Measurements from ENCODE around the gene ARHGAP30. TPM values are rescaled to one million over a fixed set of nuclear protein-coding genes. Genes with fewer than 3 reads are reported as not detected.

Gene ARHGAP30
- total RNA-seq, 4 donors from 2014 or later: 6.1 to 14.1 (median 10.2) TPM

GRCh38 chr1:161001525-161001924 lies 68.2 kb downstream of the ARHGAP30 start:
- H3K36me3 ChIP-seq: peaks cover 0 to 27% (median 5%) of the 10 kb centered on the region in 3 donors
- H3K27ac ChIP-seq: no peak overlapping the region
- no peak overlapping the region for H3K4me3 ChIP-seq
- no peak for DNase-seq (ENCODE audit: low spot score in 2 of 2)
- H3K4me1 ChIP-seq: peaks cover 0 to 3% (median 0%) of the 10 kb centered on the region in 4 donors
- no peaks in the 10 kb centered on the region for H3K9me3 ChIP-seq
- no peak for TF ChIP-seq EP300 (IDR thresholded peaks at IDR 0.05)
- no peaks in the 10 kb centered on the region for H3K27me3 ChIP-seq
- WGBS, 2 donors: 60 to 76% methylated on average over 5 of the region's 5 CpGs

DNA sequence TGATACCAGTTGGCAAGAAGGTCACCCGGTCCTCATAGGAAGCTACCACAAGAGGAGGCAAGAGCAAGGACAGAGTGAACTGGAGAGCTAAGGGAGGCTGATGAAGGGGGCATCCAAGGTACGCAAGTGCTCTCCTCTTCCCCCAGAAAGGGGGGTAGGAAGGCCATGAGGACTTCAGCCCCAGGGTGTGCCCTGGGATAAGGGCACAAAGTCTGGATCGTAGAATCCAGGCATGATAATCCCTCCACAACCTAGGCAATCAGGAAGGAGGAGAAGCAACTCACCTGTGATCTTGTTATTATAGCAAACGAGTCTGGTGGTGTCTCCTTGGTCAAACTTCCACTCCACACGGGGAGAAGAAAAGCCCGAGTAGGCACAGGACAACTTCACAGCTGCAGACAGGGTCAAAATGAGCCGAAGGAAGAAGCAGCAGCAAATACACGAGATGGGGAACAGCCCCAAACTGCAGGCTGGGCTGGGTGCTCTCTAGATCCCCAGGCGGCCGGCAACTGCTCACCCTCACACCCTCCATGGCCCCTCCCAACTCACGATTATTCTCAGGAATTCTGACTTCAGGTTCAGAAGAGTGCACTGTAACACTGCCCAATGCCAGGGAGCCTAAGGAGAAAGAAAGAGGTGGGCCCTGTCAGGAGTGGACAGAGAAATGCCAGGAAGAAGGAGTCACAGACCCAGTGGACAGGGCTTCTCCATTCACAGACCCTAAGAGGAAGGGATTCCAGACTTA lies 68.8 kb downstream of the ARHGAP30 start:
- TF ChIP-seq EP300 (IDR thresholded peaks at IDR 0.05) (no peak), POLR2A (IDR thresholded peaks at IDR 0.05) (no peak)
- TF ChIP-seq, protein P1, sequence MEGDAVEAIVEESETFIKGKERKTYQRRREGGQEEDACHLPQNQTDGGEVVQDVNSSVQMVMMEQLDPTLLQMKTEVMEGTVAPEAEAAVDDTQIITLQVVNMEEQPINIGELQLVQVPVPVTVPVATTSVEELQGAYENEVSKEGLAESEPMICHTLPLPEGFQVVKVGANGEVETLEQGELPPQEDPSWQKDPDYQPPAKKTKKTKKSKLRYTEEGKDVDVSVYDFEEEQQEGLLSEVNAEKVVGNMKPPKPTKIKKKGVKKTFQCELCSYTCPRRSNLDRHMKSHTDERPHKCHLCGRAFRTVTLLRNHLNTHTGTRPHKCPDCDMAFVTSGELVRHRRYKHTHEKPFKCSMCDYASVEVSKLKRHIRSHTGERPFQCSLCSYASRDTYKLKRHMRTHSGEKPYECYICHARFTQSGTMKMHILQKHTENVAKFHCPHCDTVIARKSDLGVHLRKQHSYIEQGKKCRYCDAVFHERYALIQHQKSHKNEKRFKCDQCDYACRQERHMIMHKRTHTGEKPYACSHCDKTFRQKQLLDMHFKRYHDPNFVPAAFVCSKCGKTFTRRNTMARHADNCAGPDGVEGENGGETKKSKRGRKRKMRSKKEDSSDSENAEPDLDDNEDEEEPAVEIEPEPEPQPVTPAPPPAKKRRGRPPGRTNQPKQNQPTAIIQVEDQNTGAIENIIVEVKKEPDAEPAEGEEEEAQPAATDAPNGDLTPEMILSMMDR (IDR thresholded peaks at IDR 0.05): no peak
- H3K4me3 ChIP-seq: no peak overlapping the region
- H3K36me3 ChIP-seq: peaks cover 0 to 27% (median 5%) of the 10 kb centered on the region in 3 donors
- H3K9me3 ChIP-seq: no peaks in the 10 kb centered on the region
- peaks cover 0 to 3% (median 0%) of the 10 kb centered on the region in 4 donors for H3K4me1 ChIP-seq
- 85 to 86% methylated on average over 11 of the region's 11 CpGs for whole genome bisulfite sequencing, 2 donors
- H3K27me3 ChIP-seq: no peaks in the 10 kb centered on the region
- no peak overlapping the region for H3K27ac ChIP-seq
- DNase-seq (ENCODE audit: low spot score in 2 of 2): no peak

DNA sequence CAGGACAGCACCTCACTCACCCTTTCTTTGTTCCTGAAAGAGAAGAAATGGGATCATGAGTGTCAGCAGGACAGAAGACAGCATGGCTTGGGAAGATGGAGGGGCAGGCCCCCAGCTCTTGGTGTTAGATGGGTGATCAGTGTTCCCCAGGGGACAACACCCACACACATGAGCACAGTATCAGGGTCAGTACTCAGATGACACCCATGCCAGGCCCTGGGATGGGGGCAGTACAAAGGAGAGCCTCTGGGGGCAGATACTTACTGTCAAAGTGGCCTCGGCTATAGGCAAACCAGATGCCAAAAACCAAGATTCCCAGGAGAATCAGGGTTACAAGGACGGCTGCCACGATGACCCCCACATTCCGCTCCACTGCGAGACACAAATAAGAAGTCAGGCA lies 70.3 kb downstream of the ARHGAP30 start:
- no peaks in the 10 kb centered on the region for H3K9me3 ChIP-seq
- no peak for TF ChIP-seq POLR2A (IDR thresholded peaks at IDR 0.05)
- TF ChIP-seq, protein P1 (IDR thresholded peaks at IDR 0.05): no peak
- H3K4me3 ChIP-seq: no peak overlapping the region
- peaks cover 0 to 3% (median 0%) of the 10 kb centered on the region in 4 donors for H3K4me1 ChIP-seq
- WGBS, 2 donors: 80 to 85% methylated on average over 5 of the region's 5 CpGs
- H3K27ac ChIP-seq: no peak overlapping the region
- H3K27me3 ChIP-seq: no peaks in the 10 kb centered on the region
- H3K36me3 ChIP-seq: peaks cover 0 to 27% (median 5%) of the 10 kb centered on the region in 3 donors
- DNase-seq (ENCODE audit: low spot score in 2 of 2): no peak

- Histone ChIP-seq H3K4me3 (no peak overlapping the region), H3K27me3 (no peaks in the 10 kb centered on the region), H3K27ac (peak overlapping the region in 1 of 4 donors; percentile 48), H3K9me3 (no peaks in the 10 kb centered on the region), H3K36me3 (peaks cover 0 to 27% (median 5%) of the 10 kb centered on the region in 3 donors), H3K4me1 (peaks cover 0 to 3% (median 0%) of the 10 kb centered on the region in 4 donors)
- WGBS, 2 donors: 65 to 83% methylated on average over 1 of the region's 1 CpG
- DNase-seq (ENCODE audit: low spot score in 2 of 2): peak in 1 of 2 donors; percentile 41
- TF ChIP-seq POLR2A (IDR thresholded peaks at IDR 0.05) (no peak), EP300 (IDR thresholded peaks at IDR 0.05) (peak in 1 of 2 donors; percentile 37)
- TF ChIP-seq, protein P1 (IDR thresholded peaks at IDR 0.05): peak; percentile 22 to 53 (median 43)
Measured at GRCh38 chr1:160997323-160998038, 72.2 kb downstream of the ARHGAP30 start.

Small RNA genes lying within 50 kb of the gene (small RNA-seq; reads per million reads assigned to genes)
- not detected for gene AL591806.2

Other genes with a start within 250 kb of the ARHGAP30 start
- under 1 TPM in 3 of 4 donors, not detected in 1; 0.63 to 0.98 (median 0.90) TPM for gene CD244, start 207.0 kb downstream of the ARHGAP30 start, total RNA-seq
- gene ITLN1, start 184.7 kb downstream of the ARHGAP30 start, total RNA-seq: 1 to 10 TPM in 1 of 4 donors, under 1 TPM in 1, not detected in 2; 0.42 to 1.2 TPM
- not detected for gene ITLN2, start 115.1 kb downstream of the ARHGAP30 start, total RNA-seq
- 10 to 100 TPM in 3 of 4 donors, 1 to 10 TPM in 1; 6.9 to 23.1 (median 14.9) TPM for gene F11R, start 48.7 kb downstream of the ARHGAP30 start, total RNA-seq
- gene TSTD1, start 30.9 kb downstream of the ARHGAP30 start, total RNA-seq: 10 to 100 TPM; 15.7 to 46.9 (median 37.4) TPM
- gene USF1, start 23.9 kb downstream of the ARHGAP30 start, total RNA-seq: 10 to 100 TPM; 59.4 to 66.1 (median 62.9) TPM
- not detected for gene NECTIN4, start 19.7 kb upstream of the ARHGAP30 start, total RNA-seq
- 10 to 100 TPM in 1 of 4 donors, 1 to 10 TPM in 3; 7.9 to 12.9 (median 9.1) TPM for gene KLHDC9, start 28.5 kb upstream of the ARHGAP30 start, total RNA-seq
- gene PFDN2, start 48.1 kb upstream of the ARHGAP30 start, total RNA-seq: 10 to 100 TPM; 12.0 to 41.7 (median 39.8) TPM
- 10 to 100 TPM; 26.4 to 43.0 (median 32.9) TPM for gene NIT1, start 48.2 kb upstream of the ARHGAP30 start, total RNA-seq
- 10 to 100 TPM; 20.1 to 48.8 (median 27.0) TPM for gene DEDD, start 62.8 kb upstream of the ARHGAP30 start, total RNA-seq
- gene UFC1, start 84.1 kb upstream of the ARHGAP30 start, total RNA-seq: 10 to 100 TPM; 34.1 to 51.5 (median 37.6) TPM
- 10 to 100 TPM; 12.9 to 53.1 (median 20.6) TPM for gene USP21, start 89.6 kb upstream of the ARHGAP30 start, total RNA-seq
- 10 to 100 TPM; 25.6 to 39.3 (median 26.5) TPM for gene PPOX, start 96.5 kb upstream of the ARHGAP30 start, total RNA-seq
- 10 to 100 TPM; 18.8 to 41.4 (median 24.3) TPM for gene B4GALT3, start 107.6 kb upstream of the ARHGAP30 start, total RNA-seq
- 10 to 100 TPM in 3 of 4 donors, 1 to 10 TPM in 1; 9.0 to 54.9 (median 19.5) TPM for gene ADAMTS4, start 129.2 kb upstream of the ARHGAP30 start, total RNA-seq
- 100 to 1,000 TPM in 2 of 4 donors, 10 to 100 TPM in 2; 73.0 to 118 (median 103) TPM for gene NDUFS2, start 132.5 kb upstream of the ARHGAP30 start, total RNA-seq
- 100 to 1,000 TPM in 1 of 4 donors, 10 to 100 TPM in 3; 40.6 to 190 (median 50.9) TPM for gene FCER1G, start 145.4 kb upstream of the ARHGAP30 start, total RNA-seq
- gene APOA2, start 153.7 kb upstream of the ARHGAP30 start, total RNA-seq: not detected
- gene TOMM40L, start 156.2 kb upstream of the ARHGAP30 start, total RNA-seq: 10 to 100 TPM in 1 of 4 donors, 1 to 10 TPM in 3; 4.3 to 13.8 (median 8.0) TPM
- gene NR1I3, start 168.3 kb upstream of the ARHGAP30 start, total RNA-seq: not detected
- 1 to 10 TPM in 1 of 4 donors, under 1 TPM in 1, not detected in 2; 0.42 to 1.2 TPM for gene PCP4L1, start 188.9 kb upstream of the ARHGAP30 start, total RNA-seq
- gene MPZ, start 240.1 kb upstream of the ARHGAP30 start, total RNA-seq: 1,000 to 10,000 TPM in 3 of 4 donors, 100 to 1,000 TPM in 1; 570 to 1,776 (median 1,657) TPM
- gene SDHC, start 244.5 kb upstream of the ARHGAP30 start, total RNA-seq: 100 to 1,000 TPM in 1 of 4 donors, 10 to 100 TPM in 3; 27.9 to 144 (median 48.4) TPM

Measured in tibial nerve (tissue), 4 donors.